Small intestine (tissue), 7 donors: ENCODE measurements around the gene PYROXD2. TPM values are rescaled to one million over a fixed set of nuclear protein-coding genes. Genes with fewer than 3 reads are reported as not detected.
A peak's percentile ranks its signal among the peaks of the same experiment; 100 is the strongest.

Experiments
- DNase-seq, 2 donors: peaks; one replicate each; pipeline versions ENCODE4 v3.0.0 to v3.0.0-alpha.2; 2013
- FAIRE-seq: peaks from 2 replicates; lab custom pipeline; 2012; peaks lifted over from hg19 to GRCh38; lab: Jason Lieb, UNC
- H3K27ac ChIP-seq, 3 donors: one replicate each; pipeline ENCODE4 v1.5.1; 2013; ENCODE audit warnings: low read length in 2 of 3, mild to moderate bottlenecking in 2 of 3, control low read depth in 1 of 3, inconsistent platforms in 1 of 3, low read depth in 1 of 3, moderate library complexity in 1 of 3
- H3K27me3 ChIP-seq, 3 donors: one replicate each; pipeline ENCODE4 v1.6.1; 2013; ENCODE audit warnings: low read length in 3 of 3, inconsistent platforms in 1 of 3; ENCODE audit not compliant: control insufficient read depth in 3 of 3, insufficient read depth in 3 of 3
- H3K36me3 ChIP-seq, 3 donors: one replicate each; pipeline ENCODE4 v1.6.1; 2013; ENCODE audit warnings: low read length in 3 of 3, inconsistent platforms in 1 of 3, low read depth in 1 of 3, mild to moderate bottlenecking in 1 of 3, moderate library complexity in 1 of 3; ENCODE audit not compliant: control insufficient read depth in 3 of 3, insufficient read depth in 2 of 3
- H3K4me1 ChIP-seq, 3 donors: one replicate each; pipeline ENCODE4 v1.6.1; 2013; ENCODE audit warnings: low read length in 2 of 3, inconsistent platforms in 1 of 3, low read depth in 1 of 3, mild to moderate bottlenecking in 1 of 3, moderate library complexity in 1 of 3; ENCODE audit not compliant: control insufficient read depth in 3 of 3, insufficient read depth in 2 of 3
- H3K4me3 ChIP-seq, 3 donors: one replicate each; pipeline ENCODE4 v1.5.1; 2013; ENCODE audit warnings: low read length in 3 of 3, control low read depth in 1 of 3, inconsistent platforms in 1 of 3, low read depth in 1 of 3, mild to moderate bottlenecking in 1 of 3, moderate library complexity in 1 of 3
- H3K9me3 ChIP-seq, 2 donors: one replicate each; pipeline ENCODE4 v1.6.1; 2013; ENCODE audit warnings: low read depth in 1 of 2, low read length in 1 of 2; ENCODE audit not compliant: control insufficient read depth in 2 of 2, insufficient read depth in 1 of 2
- WGBS, 3 donors: extraction: QIAGEN DNeasy Blood & Tissue Kit; methylation state at CpG; one replicate each; pipeline ENCODE4 v1.1.7; 2013; 5-methylcytosine and 5-hydroxymethylcytosine counted together
- polyA plus RNA-seq, 4 donors: library from polyadenylated mRNA; stranded (reverse) in 3 of 4; unstranded in 1 of 4; fragments of 200-250 nt in 3 of 4; fragments of 120-200 nt in 1 of 4; gene quantifications; one replicate each; pipeline versions ENCODE4 v1.2.1 to v1.2.3, GENCODE V29; 2013
- donor health status: healthy with polysubstance abuse.
- donor health status: control.
- donor health status: control.
- donor health status: Bipolar disorder and iron deficiency.
- donor health status: healthy.

Gene PYROXD2
- polyA plus RNA-seq, 4 donors, result 2.7 to 12.2 (median 5.9) TPM

- Histone ChIP-seq H3K9me3 (no peaks in the 10 kb centered on the region), H3K27ac (no peak overlapping the region), H3K27me3 (no peaks in the 10 kb centered on the region), H3K4me3 (no peak overlapping the region), H3K36me3 (peaks cover 0 to 9% (median 0%) of the 10 kb centered on the region in 3 donors), H3K4me1 (peaks cover 0 to 10% (median 0%) of the 10 kb centered on the region in 3 donors)
- no peak for FAIRE-seq
- WGBS, 3 donors, result 81 to 91% (median 89%) methylated on average over 12 of the region's 12 CpGs
- DNase-seq, result no peak
These were observed 9.6 kb downstream of the PYROXD2 start for GRCh38 chr10:98405422-98405821.

DNA sequence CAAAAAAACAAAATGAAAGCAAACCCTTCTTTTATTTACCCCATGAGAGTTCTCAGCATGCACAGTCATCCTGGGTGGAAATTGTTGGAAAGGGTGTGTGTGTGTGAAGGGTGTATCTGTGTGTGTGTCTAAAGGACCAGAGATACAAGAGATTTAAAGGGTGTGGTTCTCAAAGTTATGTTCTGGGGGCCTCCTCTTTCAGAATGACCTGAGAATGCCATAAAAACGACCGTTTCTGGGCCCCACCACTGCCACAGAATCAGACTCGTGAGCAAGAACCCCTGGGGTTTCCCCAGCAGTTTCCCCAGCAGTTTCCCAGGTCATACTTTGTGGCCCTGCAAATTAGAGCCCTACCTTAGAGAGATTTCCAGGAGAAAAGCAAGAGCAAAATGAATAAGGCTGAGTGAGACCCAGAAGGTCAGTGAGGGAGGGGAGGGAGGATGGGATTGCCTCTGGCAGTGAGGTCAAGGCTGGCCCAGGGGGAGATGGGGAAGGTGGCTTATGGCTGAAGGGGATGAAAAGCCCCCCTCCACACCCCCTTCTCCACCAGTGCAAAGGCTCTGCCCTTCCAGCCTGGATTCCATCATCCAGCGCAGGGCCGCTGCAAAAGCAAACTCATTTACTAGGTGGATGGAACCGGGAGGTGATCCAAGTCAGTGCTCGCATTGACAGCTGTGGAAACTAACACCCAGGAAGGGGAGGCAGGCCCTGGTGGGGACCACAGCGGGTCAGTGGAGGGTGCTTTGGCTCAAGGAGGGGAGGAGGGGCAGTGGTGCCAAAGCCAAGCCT lies 10.2 kb downstream of the PYROXD2 start:
- H3K27ac ChIP-seq, result peak overlapping the region in 1 of 3 donors; percentile 11
- H3K9me3 ChIP-seq, result no peaks in the 10 kb centered on the region
- DNase-seq (peak in 1 of 2 donors; percentile 18), FAIRE-seq (no peak)
- H3K4me3 ChIP-seq, result no peak overlapping the region
- no peaks in the 10 kb centered on the region for H3K27me3 ChIP-seq
- peaks cover 0 to 10% (median 0%) of the 10 kb centered on the region in 3 donors for H3K4me1 ChIP-seq
- peaks cover 0 to 9% (median 0%) of the 10 kb centered on the region in 3 donors for H3K36me3 ChIP-seq
- WGBS, 3 donors, result 68 to 71% (median 70%) methylated on average over 8 of the region's 8 CpGs

DNA sequence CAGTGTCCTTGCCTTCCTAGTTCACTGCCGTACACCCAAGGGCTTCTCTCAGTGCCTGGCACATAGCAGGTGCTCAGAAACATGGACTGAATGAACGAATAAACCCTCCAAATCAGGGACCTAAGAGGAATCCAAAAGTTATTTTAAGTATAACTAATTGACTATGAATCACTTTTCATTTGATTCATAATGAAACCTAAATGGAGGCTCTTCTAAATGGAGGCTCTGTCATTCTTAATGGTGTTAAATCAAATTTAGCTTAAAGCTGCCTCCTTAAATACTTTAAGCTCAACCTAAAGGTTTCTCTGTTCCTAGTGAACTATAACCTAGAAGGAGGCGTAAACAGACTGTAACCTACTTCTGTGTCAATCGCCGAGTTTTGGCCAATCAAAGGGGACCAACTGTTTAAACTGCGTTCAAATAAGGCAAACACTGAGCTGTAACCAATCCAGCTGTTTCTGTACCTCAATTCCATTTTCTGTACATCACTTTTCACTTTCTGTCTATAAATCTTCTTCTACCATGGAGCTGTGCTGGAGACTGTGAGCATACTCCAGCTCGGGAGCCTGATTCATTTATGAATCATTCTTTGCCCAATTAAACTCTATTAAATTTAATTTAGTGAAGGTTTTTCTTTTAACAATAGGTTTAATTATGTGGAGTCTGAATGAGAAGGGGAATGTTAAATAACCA lies 11.0 kb downstream of the PYROXD2 start:
- no peak overlapping the region for H3K27ac ChIP-seq
- FAIRE-seq (no peak), DNase-seq (no peak)
- H3K27me3 ChIP-seq, result no peaks in the 10 kb centered on the region
- 70 to 75% (median 73%) methylated on average over 7 of the region's 7 CpGs for WGBS, 3 donors
- H3K4me3 ChIP-seq, result no peak overlapping the region
- peaks cover 0 to 8% (median 0%) of the 10 kb centered on the region in 3 donors for H3K36me3 ChIP-seq
- peaks cover 0 to 10% (median 0%) of the 10 kb centered on the region in 3 donors for H3K4me1 ChIP-seq
- no peaks in the 10 kb centered on the region for H3K9me3 ChIP-seq

- Histone ChIP-seq H3K27me3 (no peaks in the 10 kb centered on the region), H3K36me3 (peaks cover 0 to 9% (median 0%) of the 10 kb centered on the region in 3 donors), H3K27ac (no peak overlapping the region), H3K4me3 (no peak overlapping the region), H3K4me1 (peaks cover 0 to 10% (median 0%) of the 10 kb centered on the region in 3 donors), H3K9me3 (no peaks in the 10 kb centered on the region)
- 96 to 97% (median 97%) methylated on average over 23 of the region's 23 CpGs for WGBS, 3 donors
- DNase-seq, result no peak
- no peak for FAIRE-seq
These were observed 11.9 kb downstream of the PYROXD2 start for GRCh38 chr10:98402931-98403718.

DNA sequence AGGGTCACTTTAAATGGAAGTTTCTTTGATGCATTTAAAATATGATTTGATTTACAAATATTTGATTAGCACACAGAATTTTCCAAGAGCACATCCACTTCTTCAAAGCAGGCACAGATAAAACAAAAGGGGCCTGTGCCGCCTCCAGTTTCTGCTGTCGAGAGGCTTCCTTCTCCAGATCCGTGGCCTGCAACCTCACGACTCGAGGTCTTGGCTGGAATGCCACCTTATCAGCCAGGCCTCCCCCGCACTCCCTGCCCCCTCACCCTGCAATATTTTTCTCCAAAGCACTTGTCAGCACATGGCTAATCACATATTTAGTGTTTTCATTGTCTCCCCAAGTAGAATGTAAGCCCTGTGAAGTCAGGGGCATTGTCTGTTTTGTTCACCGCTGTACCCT lies 12.5 kb downstream of the PYROXD2 start:
- WGBS, 3 donors, result 86 to 98% (median 87%) methylated on average over 7 of the region's 7 CpGs
- FAIRE-seq, result no peak
- DNase-seq, result no peak

GRCh38 chr10:98400482-98400881 lies 14.5 kb downstream of the PYROXD2 start:
- FAIRE-seq, result no peak
- no peak overlapping the region for H3K27ac ChIP-seq

More for the DNA sequence above, 12.5 kb downstream of the PYROXD2 start:
- Histone ChIP-seq H3K9me3 (no peaks in the 10 kb centered on the region), H3K27ac (no peak overlapping the region), H3K36me3 (peaks cover 0 to 11% (median 0%) of the 10 kb centered on the region in 3 donors), H3K4me3 (no peak overlapping the region), H3K27me3 (no peaks in the 10 kb centered on the region), H3K4me1 (peaks cover 0 to 10% (median 0%) of the 10 kb centered on the region in 3 donors)

GRCh38 chr10:98399784-98400183 lies 15.2 kb downstream of the PYROXD2 start:
- DNase-seq (no peak), FAIRE-seq (no peak)
- no peak overlapping the region for H3K27ac ChIP-seq
- H3K9me3 ChIP-seq, result no peaks in the 10 kb centered on the region
- WGBS, 3 donors, result 90 to 91% (median 91%) methylated on average over 9 of the region's 9 CpGs
- H3K36me3 ChIP-seq, result peaks cover 0 to 28% (median 2%) of the 10 kb centered on the region in 3 donors
- no peak overlapping the region for H3K4me3 ChIP-seq
- H3K27me3 ChIP-seq, result no peaks in the 10 kb centered on the region
- peaks cover 0 to 4% (median 0%) of the 10 kb centered on the region in 3 donors for H3K4me1 ChIP-seq

More at GRCh38 chr10:98400482-98400881, 14.5 kb downstream of the PYROXD2 start:
- 88 to 94% (median 90%) methylated on average over 2 of the region's 2 CpGs for WGBS, 3 donors
- Histone ChIP-seq H3K36me3 (peaks cover 0 to 21% (median 0%) of the 10 kb centered on the region in 3 donors), H3K27me3 (no peaks in the 10 kb centered on the region), H3K4me1 (peaks cover 0 to 10% (median 0%) of the 10 kb centered on the region in 3 donors), H3K4me3 (no peak overlapping the region), H3K9me3 (no peaks in the 10 kb centered on the region)
- no peak for DNase-seq
